Liver (tissue), 3 donors: ENCODE results near the gene CHI3L2.

Experiments
- CTCF ChIP-seq: fragments of 150-350 bp; IDR thresholded peaks from 2 replicates; pipeline ENCODE4 v1.5.1; 2017; ENCODE audit warnings: improper control_type of control experiment, low read depth, low read length; ENCODE audit not compliant: missing input control
- EGR1 ChIP-seq, 2 donors: IDR thresholded peaks; 2 replicates each; pipeline ENCODE4 v1.6.1; 2016 to 2018; ENCODE audit warnings: antibody characterized with exemption in 2 of 2, low read depth in 2 of 2
- GABPA ChIP-seq, 2 donors: IDR thresholded peaks in 1 of 2; conservative IDR thresholded peaks in 1 of 2; 2 replicates each; pipeline ENCODE4 v1.6.1; 2016; ENCODE audit warnings: antibody characterized with exemption in 2 of 2, mild to moderate bottlenecking in 1 of 2, moderate library complexity in 1 of 2
- HNF4G ChIP-seq: IDR thresholded peaks from 2 replicates; pipeline ENCODE4 v1.6.1; 2016; ENCODE audit warnings: antibody characterized with exemption
- JUND ChIP-seq, 2 donors: IDR thresholded peaks; 2 replicates each; pipeline ENCODE4 v1.6.1; 2016; ENCODE audit warnings: antibody characterized with exemption in 2 of 2
- MAX ChIP-seq: IDR thresholded peaks from 2 replicates; pipeline ENCODE4 v1.6.1; 2016; ENCODE audit warnings: antibody characterized with exemption
- NR2F2 ChIP-seq: IDR thresholded peaks from 2 replicates; pipeline ENCODE4 v1.6.1; 2016; ENCODE audit warnings: antibody characterized with exemption
- RAD21 ChIP-seq, 2 donors: IDR thresholded peaks; 2 replicates each; pipeline ENCODE4 v1.6.1; 2016; ENCODE audit warnings: antibody characterized with exemption in 2 of 2, mild to moderate bottlenecking in 2 of 2
- REST ChIP-seq: IDR thresholded peaks from 2 replicates; pipeline ENCODE4 v1.6.1; 2016; ENCODE audit warnings: antibody characterized with exemption, mild to moderate bottlenecking
- RXRA ChIP-seq, 2 donors: IDR thresholded peaks; 2 replicates each; pipeline ENCODE4 v1.6.1; 2017 to 2018; ENCODE audit warnings: antibody characterized with exemption in 2 of 2, mild to moderate bottlenecking in 1 of 2
- TAF1 ChIP-seq: conservative IDR thresholded peaks from 2 replicates; pipeline ENCODE4 v1.6.1; 2016; ENCODE audit warnings: antibody characterized with exemption, mild to moderate bottlenecking
- YY1 ChIP-seq: IDR thresholded peaks from 2 replicates; pipeline ENCODE4 v1.6.1; 2016; ENCODE audit warnings: antibody characterized with exemption, mild to moderate bottlenecking
- ZBTB33 ChIP-seq: IDR thresholded peaks from 2 replicates; pipeline ENCODE4 v1.6.1; 2016; ENCODE audit warnings: antibody characterized with exemption
- donor health status: healthy.
- donor health status: healthy.

- TF ChIP-seq HNF4G = no peak
- no peak for TF ChIP-seq MAX
- TF ChIP-seq CTCF = no peak
- no peak for TF ChIP-seq NR2F2
- TF ChIP-seq REST = no peak
- no peak for TF ChIP-seq EGR1 (IDR thresholded peaks at IDR 0.05; ENCODE audit: low read depth in 2 of 2)
- no peak for TF ChIP-seq JUND (IDR thresholded peaks at IDR 0.05)
- TF ChIP-seq TAF1 = no peak
- TF ChIP-seq ZBTB33 = no peak
- TF ChIP-seq YY1 = no peak
- no peak for TF ChIP-seq GABPA (IDR thresholded peaks at IDR 0.05 in 1 of 2, conservative IDR thresholded peaks at IDR 0.05 in 1 of 2)
- no peak for TF ChIP-seq RAD21 (IDR thresholded peaks at IDR 0.05)
- no peak for TF ChIP-seq RXRA (IDR thresholded peaks at IDR 0.05)
Measured at GRCh38 chr1:111267801-111268508, 40.4 kb downstream of the CHI3L2 start.
